Mesodermal cell (in vitro differentiated cells): ENCODE data around the gene GPR3.

Experiments
- H3K27ac ChIP-seq: 2 replicates; pipeline ENCODE4 v1.7.0; 2013; ENCODE audit warnings: mild to moderate bottlenecking, low read depth, low read length, moderate library complexity; ENCODE audit not compliant: severe bottlenecking
- H3K36me3 ChIP-seq: 2 replicates; pipeline ENCODE4 v1.7.1; 2013; ENCODE audit warnings: mild to moderate bottlenecking, low read length, moderate library complexity; ENCODE audit not compliant: control insufficient read depth, insufficient read depth
- H3K4me1 ChIP-seq: one replicate; pipeline ENCODE4 v1.7.1; 2013; ENCODE audit warnings: mild to moderate bottlenecking, low read length; ENCODE audit not compliant: insufficient read depth, control insufficient read depth, poor library complexity, severe bottlenecking
- H3K4me3 ChIP-seq: 2 replicates; pipeline ENCODE4 v1.7.0; 2013; ENCODE audit warnings: low read length, control low read depth, mild to moderate bottlenecking; ENCODE audit not compliant: insufficient read depth, poor library complexity, severe bottlenecking; ENCODE audit errors: extremely low read depth
- H3K9me3 ChIP-seq: 2 replicates; pipeline ENCODE4 v1.7.1; 2013; ENCODE audit warnings: mild to moderate bottlenecking, low read length, moderate library complexity; ENCODE audit not compliant: control insufficient read depth
- WGBS, 2 experiments: methylation state at CpG; one replicate each; pipeline ENCODE4 v1.1.5; 2013; ENCODE audit warnings: missing lambda C conversion rate in 2 of 2; ENCODE audit not compliant: insufficient coverage in 2 of 2; 5-methylcytosine and 5-hydroxymethylcytosine counted together

GPR3 gene

DNA sequence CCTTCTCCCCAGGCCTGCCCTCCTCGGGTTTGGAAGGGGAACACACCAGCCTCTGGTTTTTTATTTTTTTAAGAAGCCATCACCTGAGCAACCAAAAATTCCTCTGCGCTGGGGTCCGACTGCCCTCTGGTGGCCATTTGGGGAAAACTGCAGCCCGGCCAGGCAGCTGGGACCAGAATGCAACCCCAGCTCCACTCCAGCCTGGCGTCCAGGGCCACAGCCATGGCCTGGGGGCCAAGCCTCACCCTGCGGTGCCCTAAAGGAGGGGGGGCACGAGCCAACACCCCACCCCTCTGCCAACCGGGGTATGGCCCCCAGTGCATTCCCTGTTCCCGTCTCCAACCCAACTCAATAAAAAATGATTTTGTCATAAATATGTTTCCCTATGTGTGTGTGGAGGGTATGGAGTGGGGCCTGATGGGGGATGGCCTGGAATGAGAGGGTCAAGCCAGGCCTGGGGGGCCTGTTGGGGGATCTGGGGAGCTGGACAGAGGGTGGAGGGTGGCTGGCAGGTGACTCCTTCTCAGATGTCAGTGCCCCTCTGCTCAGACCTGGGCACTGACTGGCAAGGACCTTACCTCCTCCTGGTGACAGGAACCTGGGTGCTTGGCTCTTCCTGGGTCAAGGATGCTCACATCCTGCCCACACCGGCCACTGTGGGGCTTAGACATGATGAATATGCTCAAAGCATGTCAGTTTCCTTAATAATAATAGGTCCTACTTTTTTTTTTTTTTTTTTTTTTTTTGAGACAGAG is 3.2 kb downstream of the GPR3 start:
- 0% methylated on average over 2 to 3 of the region's 10 CpGs for WGBS, 2 experiments
- H3K27ac ChIP-seq, result no peak overlapping the region
- no peak overlapping the region for H3K4me3 ChIP-seq
- peaks cover 15% of the 10 kb centered on the region for H3K4me1 ChIP-seq
- H3K9me3 ChIP-seq, result no peaks in the 10 kb centered on the region
- no peaks in the 10 kb centered on the region for H3K36me3 ChIP-seq

DNA sequence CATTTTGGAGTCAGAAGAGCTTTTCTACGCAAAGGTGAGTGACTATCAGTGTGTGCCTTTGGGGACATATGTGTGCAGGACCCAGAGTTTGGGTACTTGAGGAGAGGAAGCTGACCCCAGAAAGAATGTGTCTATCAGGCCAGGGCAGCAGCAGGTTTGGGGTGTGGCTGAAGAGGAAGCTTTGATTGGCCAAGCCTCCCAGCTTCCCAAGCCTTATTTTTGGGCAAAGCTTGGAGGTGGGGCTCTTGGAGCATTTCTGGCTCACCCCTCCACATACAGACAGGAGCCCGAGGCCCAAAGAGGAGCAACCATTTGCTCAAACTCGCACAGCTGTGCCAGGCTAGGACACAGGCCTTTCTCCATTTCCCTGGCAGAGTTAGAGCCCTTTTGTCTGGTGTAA is 4.7 kb downstream of the GPR3 start:
- H3K27ac ChIP-seq, result no peak overlapping the region
- H3K4me1 ChIP-seq, result peaks cover 10% of the 10 kb centered on the region
- no peak overlapping the region for H3K4me3 ChIP-seq
- WGBS, 2 experiments, result 86 to 97% methylated on average over 3 of the region's 3 CpGs
- peaks cover 2% of the 10 kb centered on the region for H3K36me3 ChIP-seq
- H3K9me3 ChIP-seq, result no peaks in the 10 kb centered on the region

DNA sequence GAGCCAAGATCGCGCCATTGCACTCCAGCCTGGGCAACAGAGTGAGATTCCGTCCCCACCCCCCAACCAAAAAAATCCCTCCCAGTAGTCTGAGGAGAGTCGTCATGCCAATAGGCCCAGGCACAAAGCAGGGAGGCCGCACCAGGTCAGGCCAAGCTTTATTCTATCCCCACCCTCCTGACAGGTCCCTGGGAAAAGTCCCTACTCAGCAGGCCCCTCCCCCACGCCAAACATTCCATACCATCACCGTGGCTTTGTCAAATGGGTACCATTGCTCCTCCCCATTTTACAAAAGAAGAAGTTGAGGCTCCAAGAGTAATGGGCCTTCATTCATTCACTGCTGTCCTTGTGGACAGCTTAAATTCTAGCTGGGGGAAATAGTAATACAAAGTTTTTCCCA is 5.3 kb downstream of the GPR3 start:
- Histone ChIP-seq H3K4me3 (no peak overlapping the region), H3K4me1 (peaks cover 9% of the 10 kb centered on the region), H3K36me3 (peaks cover 4% of the 10 kb centered on the region), H3K9me3 (no peaks in the 10 kb centered on the region), H3K27ac (no peak overlapping the region)
- 65 to 83% methylated on average over 3 to 6 of the region's 7 CpGs for WGBS, 2 experiments

DNA sequence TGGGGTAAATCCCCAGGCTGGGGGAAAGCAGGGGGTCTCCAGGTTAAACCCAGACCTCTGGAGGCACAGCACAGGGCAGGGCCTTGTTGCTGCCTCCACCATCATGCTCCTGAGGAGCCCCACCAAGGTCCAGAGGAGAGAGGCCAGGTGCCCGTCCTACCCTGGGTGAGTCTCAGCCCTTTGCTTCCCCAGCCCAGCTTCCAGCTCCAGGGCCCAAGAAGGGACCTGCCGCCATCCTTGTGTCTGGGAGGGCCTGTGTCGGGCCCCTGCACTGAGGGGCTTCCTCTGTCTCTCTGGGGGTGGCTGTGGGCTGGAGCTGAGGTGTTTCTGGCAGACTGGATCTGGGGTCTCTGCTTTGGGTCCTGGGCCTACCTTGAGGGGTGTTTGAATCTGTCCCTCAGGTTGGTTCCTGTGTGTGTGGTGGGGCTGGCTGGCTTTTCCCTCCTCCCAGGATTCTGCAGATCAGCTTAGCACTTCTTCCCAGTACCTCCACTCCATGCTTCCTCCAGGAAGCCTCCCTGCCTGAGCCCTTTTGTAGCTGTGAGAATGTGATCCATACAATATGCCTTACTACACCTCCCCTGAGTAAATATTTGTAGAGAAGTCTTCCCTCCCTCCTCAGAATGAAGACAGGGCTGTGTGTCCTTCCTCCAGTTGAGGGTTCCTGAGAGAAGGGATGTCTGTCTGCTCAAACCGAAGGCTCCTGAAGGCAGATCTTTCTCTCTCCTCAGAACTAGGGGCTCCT is 6.2 kb downstream of the GPR3 start:
- 86% methylated on average over 1 of the region's 4 CpGs; no CpG with 5 or more reads in 1 of the 2 experiments for WGBS, 2 experiments
- peaks cover 9% of the 10 kb centered on the region for H3K36me3 ChIP-seq
- H3K4me1 ChIP-seq, result peaks cover 16% of the 10 kb centered on the region
- no peaks in the 10 kb centered on the region for H3K9me3 ChIP-seq
- no peak overlapping the region for H3K4me3 ChIP-seq
- H3K27ac ChIP-seq, result no peak overlapping the region

DNA sequence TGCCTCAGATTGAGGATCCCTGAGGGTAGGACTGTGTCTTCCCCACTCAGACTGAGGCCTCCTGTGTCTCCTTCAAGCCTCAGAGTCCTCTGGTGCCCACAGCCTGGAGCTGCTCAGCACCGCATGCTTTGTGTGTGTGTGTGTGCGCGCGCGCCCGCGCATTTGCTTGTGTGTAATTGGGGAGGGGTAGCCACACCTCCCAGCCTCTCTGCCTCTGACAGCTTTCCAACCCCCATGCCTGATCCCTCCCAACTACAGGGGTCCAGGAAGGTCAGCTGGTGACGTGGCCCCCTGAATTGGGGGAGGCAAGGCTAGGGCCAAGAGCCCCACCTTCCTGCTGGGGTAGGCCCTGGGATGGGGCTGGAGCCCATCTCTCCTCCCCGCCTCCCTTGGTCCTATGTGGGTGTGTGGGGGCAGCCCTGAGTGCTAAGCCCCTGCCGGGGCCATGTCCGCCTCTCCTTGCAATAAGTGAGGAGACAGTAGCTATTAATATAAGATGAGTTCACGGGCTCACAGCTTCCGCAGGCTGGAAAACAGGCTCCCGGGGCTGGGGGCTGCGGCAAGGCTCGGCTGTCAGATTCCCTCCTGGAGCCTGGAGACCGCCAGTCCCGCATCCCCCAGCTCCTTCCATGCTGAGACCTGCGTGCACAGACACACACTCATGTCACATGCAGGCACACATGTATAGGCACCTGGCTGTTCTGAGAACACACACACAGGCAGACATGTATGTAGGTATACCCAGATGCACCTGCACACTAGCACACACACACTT is 7.0 kb downstream of the GPR3 start:
- Histone ChIP-seq H3K4me1 (peaks cover 24% of the 10 kb centered on the region), H3K27ac (no peak overlapping the region), H3K36me3 (peaks cover 16% of the 10 kb centered on the region), H3K4me3 (no peak overlapping the region), H3K9me3 (no peaks in the 10 kb centered on the region)
- WGBS, 2 experiments, result 93 to 94% methylated on average over 9 of the region's 19 CpGs

DNA sequence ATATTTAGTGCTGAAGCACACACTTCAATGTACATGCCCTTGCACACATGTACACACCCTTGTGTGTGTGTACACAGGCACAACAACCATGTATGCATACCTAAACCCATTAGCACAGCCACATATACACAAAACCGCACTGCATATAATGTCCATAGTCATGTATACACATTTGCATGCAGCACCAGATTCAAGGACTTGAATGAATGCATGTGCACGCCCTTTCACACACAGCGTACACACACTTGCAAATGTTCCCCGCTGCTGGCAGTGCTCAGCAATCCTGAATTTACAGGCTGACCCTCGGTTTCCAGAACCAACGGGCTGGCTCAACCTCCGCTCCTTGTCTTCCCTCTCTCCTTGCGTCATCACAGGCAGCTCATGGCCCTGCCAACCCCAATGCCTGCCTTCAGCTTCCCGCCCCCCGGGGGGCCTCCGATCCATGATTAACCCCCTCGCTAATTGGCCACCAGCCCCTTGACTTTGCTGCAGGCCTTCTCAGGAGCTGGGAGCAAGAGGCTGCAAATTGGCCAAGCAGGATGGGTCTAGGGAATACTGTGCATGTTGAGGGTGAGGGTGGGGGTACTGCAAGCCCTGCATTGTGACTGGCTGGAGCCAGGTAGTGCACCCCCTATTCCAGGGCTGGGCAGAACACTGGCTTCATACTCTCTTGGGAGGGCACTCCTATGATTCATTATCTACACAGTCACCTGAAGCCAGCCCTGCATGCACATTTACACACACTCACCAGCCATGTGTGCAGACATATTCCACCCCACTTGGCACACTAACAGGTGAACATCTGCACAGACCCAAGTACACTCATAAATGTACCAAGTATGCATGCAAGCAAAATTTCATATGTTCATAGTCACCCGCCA is 7.9 kb downstream of the GPR3 start:
- Histone ChIP-seq H3K4me1 (peaks cover 32% of the 10 kb centered on the region), H3K27ac (no peak overlapping the region), H3K36me3 (peaks cover 22% of the 10 kb centered on the region), H3K4me3 (no peak overlapping the region), H3K9me3 (no peaks in the 10 kb centered on the region)
- WGBS, 2 experiments, result 62 to 66% methylated on average over 12 to 13 of the region's 13 CpGs

DNA sequence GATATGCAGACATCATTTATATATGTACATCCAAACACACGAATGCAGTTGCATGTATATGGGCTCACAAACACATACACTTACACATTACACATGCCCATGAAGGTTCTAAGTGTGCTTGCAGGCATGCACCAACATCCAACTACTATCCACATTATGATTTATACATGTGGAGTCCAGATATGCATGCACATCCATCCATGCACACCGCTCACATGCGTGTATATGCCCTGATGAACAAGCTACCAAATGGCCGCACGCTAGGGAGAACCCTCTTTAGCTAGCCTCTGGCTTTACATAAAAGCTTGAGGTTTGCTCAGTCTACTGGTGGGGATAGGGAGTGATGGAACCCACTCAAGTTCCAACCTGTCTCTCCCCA is 8.5 kb downstream of the GPR3 start:
- Histone ChIP-seq H3K4me3 (no peak overlapping the region), H3K36me3 (peaks cover 22% of the 10 kb centered on the region), H3K9me3 (no peaks in the 10 kb centered on the region), H3K27ac (no peak overlapping the region), H3K4me1 (peaks cover 37% of the 10 kb centered on the region)
- 88 to 100% methylated on average over 5 of the region's 5 CpGs for WGBS, 2 experiments

DNA sequence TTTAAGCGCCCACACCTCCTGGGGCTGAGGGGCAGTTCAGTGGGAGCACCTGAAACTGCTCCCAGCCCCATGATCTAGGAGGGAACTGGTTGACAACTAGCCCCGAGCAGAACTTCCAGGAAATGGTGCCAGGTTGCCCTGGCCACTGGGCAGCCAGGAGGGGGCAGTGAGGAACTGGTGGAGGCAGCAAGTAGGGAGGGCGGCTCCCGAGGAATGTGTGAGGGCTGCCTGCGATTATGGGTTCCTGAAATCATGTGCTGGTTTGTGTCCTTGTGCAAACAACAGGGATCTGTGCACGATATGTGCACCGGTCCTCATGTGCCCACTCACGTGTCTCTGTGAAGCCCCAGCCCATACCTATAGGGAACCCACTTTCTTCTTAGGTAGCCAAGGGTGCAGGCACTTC is 9.9 kb downstream of the GPR3 start:
- Histone ChIP-seq H3K36me3 (peaks cover 28% of the 10 kb centered on the region), H3K27ac (peak overlapping the region; percentile 73), H3K9me3 (no peaks in the 10 kb centered on the region), H3K4me3 (no peak overlapping the region), H3K4me1 (peaks cover 45% of the 10 kb centered on the region)
- WGBS, 2 experiments, result 77 to 86% methylated on average over 8 of the region's 8 CpGs

DNA sequence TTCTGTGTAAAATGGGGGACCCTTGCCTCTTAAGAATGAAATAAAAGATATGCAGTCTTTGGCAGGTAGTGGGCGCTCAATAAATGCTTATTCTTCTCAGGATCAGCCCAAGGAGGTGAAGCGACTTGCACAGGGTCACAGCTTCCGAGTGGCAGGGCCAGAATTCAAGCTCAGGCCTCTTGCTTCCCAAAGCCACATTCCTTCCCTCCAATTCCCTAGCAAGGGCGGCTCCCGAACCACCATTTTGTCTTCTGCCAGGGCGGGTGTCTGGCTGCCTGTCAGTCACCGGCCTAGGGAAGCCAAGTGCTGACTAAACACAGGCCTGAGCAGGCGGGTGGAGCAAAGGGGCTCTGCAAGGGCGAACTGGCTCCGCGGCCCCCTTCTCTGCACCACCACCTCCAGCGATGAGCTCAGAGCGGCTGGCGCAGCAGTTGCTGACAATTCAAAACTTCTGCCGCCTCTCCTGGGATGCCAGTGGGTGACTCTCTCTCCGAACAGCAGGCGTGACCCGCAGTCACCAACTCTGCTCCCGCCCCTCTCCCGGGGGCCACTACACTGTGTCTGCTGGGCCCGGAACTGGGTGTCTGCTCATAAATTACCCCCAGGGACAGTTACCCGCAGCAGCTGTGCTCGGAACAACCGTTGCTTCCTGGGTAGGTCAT is 10.8 kb downstream of the GPR3 start:
- 77 to 86% methylated on average over 20 of the region's 24 CpGs for WGBS, 2 experiments
- Histone ChIP-seq H3K4me1 (peaks cover 42% of the 10 kb centered on the region), H3K27ac (peak overlapping the region; percentile 73)

DNA sequence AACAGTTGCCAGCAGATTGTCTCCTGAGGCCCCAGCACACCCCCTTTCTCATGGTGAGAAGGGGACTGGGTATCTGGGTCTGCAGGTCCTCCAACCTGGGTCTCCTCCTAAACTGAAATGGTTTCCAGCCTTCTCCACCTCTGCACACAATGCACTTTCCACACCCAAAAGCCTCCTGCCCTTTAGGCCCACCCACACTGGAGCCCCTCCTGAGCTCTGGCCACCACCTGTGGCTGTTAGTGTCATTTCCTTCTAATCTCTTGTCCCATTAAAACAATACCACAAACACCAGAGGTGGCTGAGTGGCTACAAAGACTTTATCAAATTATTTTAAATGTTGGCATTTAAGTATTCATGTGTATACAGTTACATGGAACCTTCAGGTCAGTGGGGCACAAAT is 11.5 kb downstream of the GPR3 start:
- peaks cover 40% of the 10 kb centered on the region for H3K4me1 ChIP-seq
- H3K9me3 ChIP-seq, result no peaks in the 10 kb centered on the region
- H3K36me3 ChIP-seq, result peaks cover 44% of the 10 kb centered on the region
- no peak overlapping the region for H3K4me3 ChIP-seq
- H3K27ac ChIP-seq, result peak overlapping the region; percentile 73

More for the DNA sequence above, 10.8 kb downstream of the GPR3 start:
- Histone ChIP-seq H3K9me3 (no peaks in the 10 kb centered on the region), H3K4me3 (no peak overlapping the region), H3K36me3 (peaks cover 36% of the 10 kb centered on the region)
